ENCODE data around the gene NPR3.

DNA sequence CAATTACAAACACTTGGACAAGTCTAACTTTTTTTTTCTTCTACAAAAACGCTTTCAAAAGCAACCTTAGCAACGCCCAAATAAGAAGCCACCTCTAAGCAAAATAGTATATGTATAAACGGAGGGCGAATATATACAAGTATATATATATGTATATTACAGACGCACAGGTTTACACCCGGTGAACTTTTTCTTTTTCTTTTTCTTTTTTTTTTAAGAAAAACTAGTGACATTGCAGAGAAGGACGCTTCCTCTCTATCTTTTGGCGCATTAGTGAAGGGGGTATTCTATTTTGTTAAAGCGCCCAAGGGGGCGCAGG, 200 bp downstream of the NPR3 start:
- TF ChIP-seq EZH2 (IDR thresholded peaks at IDR 0.05; ENCODE audit: low read length, missing control alignments) (no peak), CTCF (conservative IDR thresholded peaks at IDR 0.05 in 1 of 2, IDR thresholded peaks at IDR 0.05 in 1 of 2; ENCODE audit: low read depth in 1 of 2, low read length in 2 of 2) (no peak)

All from fibroblast of lung (primary cell).